ENCODE data around the gene ANKRD55. TPM values are rescaled to one million over a fixed set of nuclear protein-coding genes. Genes with fewer than 3 reads are reported as not detected.
A peak's percentile ranks its signal among the peaks of the same experiment; 100 is the strongest.

ANKRD55 gene
- total RNA-seq: not detected in 3 replicates
- long read RNA-seq: 0 reads

DNA sequence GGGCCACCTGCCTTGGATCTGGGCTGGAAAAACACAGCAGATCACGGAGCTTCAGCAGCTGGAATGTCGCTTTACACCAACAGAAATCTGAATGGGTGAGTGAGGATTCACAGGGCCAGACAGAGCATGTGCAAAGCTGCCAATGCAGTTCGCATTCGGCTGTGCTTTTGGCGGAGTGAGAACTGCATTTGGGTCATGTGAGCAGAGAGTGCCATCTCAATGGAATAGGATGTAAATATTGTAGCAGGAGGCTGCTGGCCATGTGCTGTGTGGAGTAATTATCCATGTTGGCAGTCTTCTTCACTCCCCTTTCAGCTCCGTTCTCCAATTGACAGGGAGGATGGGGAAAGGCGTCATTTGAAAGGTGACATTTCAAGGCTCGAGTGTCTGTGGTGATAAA, at the start of gene ANKRD55:
Gene ANKRD55 (minus strand): TSS at position 101 of the 400 bp plus-strand sequence. CDS start 417 bp downstream, outside the sequence.
- Mint-ChIP-seq H3K4me3 (ENCODE audit: unreplicated experiment) (no peak within 1 kb of the TSS), H3K9me3 (ENCODE audit: low read depth) (peaks cover under 1% of the 10 kb centered on the region), H3K4me1 (ENCODE audit: low read depth) (no peaks in the 10 kb centered on the region), H3K27ac (ENCODE audit: unreplicated experiment) (no peak within 1 kb of the TSS), H3K36me3 (ENCODE audit: low read depth) (no peaks in the 10 kb centered on the region), H3K27me3 (ENCODE audit: low read depth) (peaks cover 17% of the 10 kb centered on the region)
- TF ChIP-seq, protein P1, sequence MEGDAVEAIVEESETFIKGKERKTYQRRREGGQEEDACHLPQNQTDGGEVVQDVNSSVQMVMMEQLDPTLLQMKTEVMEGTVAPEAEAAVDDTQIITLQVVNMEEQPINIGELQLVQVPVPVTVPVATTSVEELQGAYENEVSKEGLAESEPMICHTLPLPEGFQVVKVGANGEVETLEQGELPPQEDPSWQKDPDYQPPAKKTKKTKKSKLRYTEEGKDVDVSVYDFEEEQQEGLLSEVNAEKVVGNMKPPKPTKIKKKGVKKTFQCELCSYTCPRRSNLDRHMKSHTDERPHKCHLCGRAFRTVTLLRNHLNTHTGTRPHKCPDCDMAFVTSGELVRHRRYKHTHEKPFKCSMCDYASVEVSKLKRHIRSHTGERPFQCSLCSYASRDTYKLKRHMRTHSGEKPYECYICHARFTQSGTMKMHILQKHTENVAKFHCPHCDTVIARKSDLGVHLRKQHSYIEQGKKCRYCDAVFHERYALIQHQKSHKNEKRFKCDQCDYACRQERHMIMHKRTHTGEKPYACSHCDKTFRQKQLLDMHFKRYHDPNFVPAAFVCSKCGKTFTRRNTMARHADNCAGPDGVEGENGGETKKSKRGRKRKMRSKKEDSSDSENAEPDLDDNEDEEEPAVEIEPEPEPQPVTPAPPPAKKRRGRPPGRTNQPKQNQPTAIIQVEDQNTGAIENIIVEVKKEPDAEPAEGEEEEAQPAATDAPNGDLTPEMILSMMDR (IDR thresholded peaks at IDR 0.05): no peak
- no peak for DNase-seq (ENCODE audit: low spot score)

DNA sequence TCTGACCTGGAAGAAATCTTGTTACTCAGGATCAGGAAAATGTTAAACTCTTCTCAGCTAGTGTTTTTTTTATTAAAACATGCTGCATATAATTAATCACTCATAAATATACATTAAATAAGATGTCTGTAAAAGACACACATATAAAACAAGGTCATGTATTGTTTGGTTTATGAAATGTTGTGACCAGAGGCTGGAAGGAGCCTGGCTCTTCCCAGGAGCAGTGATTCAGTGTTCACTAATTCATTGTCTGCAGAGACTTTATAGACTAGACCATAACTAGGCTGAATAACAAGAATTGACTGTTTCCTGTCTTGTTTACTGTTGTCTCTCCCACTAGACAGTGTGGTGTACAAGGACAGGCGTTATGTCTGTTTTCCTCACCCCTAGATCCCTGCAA, 49.1 kb upstream of the ANKRD55 start:
- H3K9me3 Mint-ChIP-seq (ENCODE audit: low read depth): no peaks in the 10 kb centered on the region
- H3K4me1 Mint-ChIP-seq (ENCODE audit: low read depth): peaks cover 40% of the 10 kb centered on the region
- H3K36me3 Mint-ChIP-seq (ENCODE audit: low read depth): no peaks in the 10 kb centered on the region
- DNase-seq (ENCODE audit: low spot score): no peak
- TF ChIP-seq, protein P1 (IDR thresholded peaks at IDR 0.05): no peak
- no peak overlapping the region for H3K27ac Mint-ChIP-seq (ENCODE audit: unreplicated experiment)
- no peaks in the 10 kb centered on the region for H3K27me3 Mint-ChIP-seq (ENCODE audit: low read depth)
- H3K4me3 Mint-ChIP-seq (ENCODE audit: unreplicated experiment): no peak overlapping the region

DNA sequence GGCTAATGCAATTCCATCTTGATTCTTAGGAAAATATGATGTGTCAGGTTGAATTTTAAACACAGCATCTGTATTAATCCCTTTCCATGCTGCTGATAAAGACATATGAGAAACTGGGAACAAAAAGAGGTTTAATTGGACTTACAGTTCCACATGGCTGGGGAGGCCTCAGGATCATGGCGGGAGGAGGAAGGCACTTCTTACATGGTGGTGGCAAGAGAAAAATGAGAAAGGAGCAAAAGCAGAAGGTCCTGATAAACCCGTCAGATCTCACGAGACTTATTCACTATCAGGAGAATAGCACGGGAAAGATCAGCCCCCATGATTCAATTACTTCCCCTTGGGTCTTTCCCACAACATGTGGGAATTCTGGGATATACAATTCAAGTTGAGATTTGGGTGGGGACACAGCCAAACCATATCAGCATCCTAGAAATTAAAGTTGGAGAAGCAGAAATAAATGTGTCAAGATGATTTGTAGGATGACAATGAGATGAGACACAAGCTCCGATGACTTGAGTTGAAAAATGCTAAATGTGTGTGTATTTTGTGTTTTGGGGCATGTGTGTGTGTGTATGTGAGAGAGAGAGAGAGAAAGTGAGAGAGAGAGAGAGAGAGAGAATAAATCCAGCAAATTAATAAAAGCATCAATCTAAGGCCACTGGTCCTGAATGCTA, 48.5 kb upstream of the ANKRD55 start:
- no peak for DNase-seq (ENCODE audit: low spot score)
- TF ChIP-seq, protein P1 (IDR thresholded peaks at IDR 0.05): no peak
- Mint-ChIP-seq H3K27me3 (ENCODE audit: low read depth) (no peaks in the 10 kb centered on the region), H3K4me1 (ENCODE audit: low read depth) (peaks cover 39% of the 10 kb centered on the region), H3K4me3 (ENCODE audit: unreplicated experiment) (no peak overlapping the region), H3K36me3 (ENCODE audit: low read depth) (no peaks in the 10 kb centered on the region), H3K27ac (ENCODE audit: unreplicated experiment) (no peak overlapping the region), H3K9me3 (ENCODE audit: low read depth) (no peaks in the 10 kb centered on the region)

DNA sequence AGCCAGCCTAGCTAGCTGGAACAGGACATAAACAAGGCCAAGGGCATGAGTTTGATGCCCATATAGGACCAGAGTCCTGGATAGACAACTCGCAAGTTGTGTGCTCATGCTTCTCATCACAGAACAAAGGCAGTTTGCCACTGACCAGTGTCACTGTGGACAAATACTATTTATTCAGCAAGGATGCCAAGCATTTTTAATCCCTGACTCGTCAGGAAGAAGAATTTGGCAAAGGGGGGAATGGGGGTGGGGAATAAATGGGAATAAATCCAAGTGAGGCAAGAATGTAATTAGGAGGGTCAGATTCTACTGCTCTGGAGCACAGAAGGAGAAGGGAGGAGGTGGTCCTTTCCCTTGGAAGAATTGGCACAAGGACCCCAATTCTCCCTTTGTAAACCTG, 46.8 kb upstream of the ANKRD55 start:
- no peak for DNase-seq (ENCODE audit: low spot score)
- no peaks in the 10 kb centered on the region for H3K27me3 Mint-ChIP-seq (ENCODE audit: low read depth)
- peak overlapping the region; percentile 92 for H3K27ac Mint-ChIP-seq (ENCODE audit: unreplicated experiment)
- no peaks in the 10 kb centered on the region for H3K36me3 Mint-ChIP-seq (ENCODE audit: low read depth)
- H3K4me3 Mint-ChIP-seq (ENCODE audit: unreplicated experiment): no peak overlapping the region
- TF ChIP-seq, protein P1 (IDR thresholded peaks at IDR 0.05): no peak
- H3K9me3 Mint-ChIP-seq (ENCODE audit: low read depth): peaks cover 4% of the 10 kb centered on the region
- peaks cover 32% of the 10 kb centered on the region for H3K4me1 Mint-ChIP-seq (ENCODE audit: low read depth)

DNA sequence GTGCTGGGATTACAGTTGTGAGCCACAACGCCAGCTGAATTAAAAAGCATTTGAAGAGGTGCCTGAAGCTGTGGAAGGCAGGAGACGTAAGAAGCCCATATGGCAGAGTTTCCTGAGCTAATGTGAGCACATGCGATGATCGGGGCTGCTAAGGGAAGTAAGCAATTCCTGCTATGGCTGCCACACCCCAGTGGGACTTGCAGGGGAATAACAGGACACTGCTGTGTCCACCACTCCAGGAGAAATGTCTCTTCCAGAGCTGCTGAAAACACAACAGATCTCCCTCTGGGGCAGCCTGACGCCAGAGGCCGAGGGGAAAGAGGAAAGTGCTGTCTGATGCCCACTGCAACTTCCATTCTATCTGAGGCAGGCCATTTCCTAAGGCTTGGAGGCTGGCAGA, 46.2 kb upstream of the ANKRD55 start:
- Mint-ChIP-seq H3K27me3 (ENCODE audit: low read depth) (no peaks in the 10 kb centered on the region), H3K27ac (ENCODE audit: unreplicated experiment) (peak overlapping the region; percentile 92), H3K36me3 (ENCODE audit: low read depth) (no peaks in the 10 kb centered on the region), H3K4me3 (ENCODE audit: unreplicated experiment) (no peak overlapping the region), H3K9me3 (ENCODE audit: low read depth) (peaks cover 4% of the 10 kb centered on the region), H3K4me1 (ENCODE audit: low read depth) (peaks cover 32% of the 10 kb centered on the region)
- TF ChIP-seq, protein P1 (IDR thresholded peaks at IDR 0.05): no peak
- DNase-seq (ENCODE audit: low spot score): no peak
